K562 (cell line): ENCODE data around the gene CSRP2. TPM values are rescaled to one million over a fixed set of nuclear protein-coding genes. Genes with fewer than 3 reads are reported as not detected.

Source experiments
- ATAC-seq: fragments of 200-7000 bp; cut with Tn5 transposase; 3 replicates; pipeline ENCODE4 v1.9.1; 2020; ENCODE audit warnings: moderate library complexity
- BruUV-seq: library from RNA; stranded (reverse); fragments of 400-500 nt; replicated peaks from 2 replicates; lab custom pipeline; 2021; lab: Mats Ljungman, UMichigan
- CTCF ChIA-PET: fragments of 300-600 bp; formaldehyde crosslinking; extraction: SDS; loops from one replicate; lab custom pipeline; 2021; ENCODE audit warnings: low intra/inter-chr PET ratio; lab: Yijun Ruan, JAX
- POLR2A ChIA-PET: fragments of 300-600, 350-650 bp; sonication (Branson Sonifier 250); formaldehyde crosslinking; extraction: SDS; loops from one replicate; lab custom pipeline; 2021; ENCODE audit warnings: antibody characterized with exemption, inconsistent platforms; lab: Yijun Ruan, JAX
- DNase-seq, 4 experiments: peaks; one replicate each; pipeline versions ENCODE4 v3.0.0 to v3.0.0-alpha.2; 2011 to 2018; ENCODE audit warnings: low spot score in 3 of 4, mixed read lengths in 3 of 4; ENCODE audit errors: extremely low read depth in 1 of 4
- FAIRE-seq: peaks from 2 replicates; lab custom pipeline; 2011; peaks lifted over from hg19 to GRCh38; lab: Jason Lieb, UNC
- H2AFZ ChIP-seq: 2 replicates; pipeline ENCODE4 v1.6.0; 2011; ENCODE audit warnings: low read depth, low read length, control low read depth, inconsistent platforms
- H3K27ac ChIP-seq: fragments of 200-600 bp; 3 replicates; pipeline ENCODE4 v1.8.0; 2011; ENCODE audit warnings: low read depth, mild to moderate bottlenecking, control low read depth, inconsistent platforms, low read length, moderate library complexity, mixed read lengths; ENCODE audit errors: extremely low read depth
- H3K27me3 ChIP-seq, 2 experiments: fragments of 300-600 bp in 1 of 2; 2 replicates in 1 of 2; 3 replicates in 1 of 2; pipeline versions ENCODE4 v1.6.0 to v1.8.0; 2011; ENCODE audit warnings: inconsistent platforms in 2 of 2, low read length in 2 of 2, mild to moderate bottlenecking in 1 of 2, mixed read lengths in 1 of 2, moderate library complexity in 1 of 2; ENCODE audit not compliant: control insufficient read depth in 2 of 2, insufficient read depth in 2 of 2
- H3K36me3 ChIP-seq: fragments of 300-600 bp; 3 replicates; pipeline ENCODE4 v1.8.0; 2011; ENCODE audit warnings: mild to moderate bottlenecking, low read length, inconsistent platforms; ENCODE audit not compliant: control insufficient read depth, insufficient read depth
- H3K4me1 ChIP-seq, 2 experiments: fragments of 200-600 bp in 1 of 2; replicated peaks in 1 of 2; 2 replicates in 1 of 2; 3 replicates in 1 of 2; pipeline versions ENCODE4 v1.5.1 to v1.8.0; 2011; ENCODE audit warnings: inconsistent platforms in 2 of 2, low read length in 2 of 2, mild to moderate bottlenecking in 1 of 2, mixed read lengths in 1 of 2, moderate library complexity in 1 of 2; ENCODE audit not compliant: control insufficient read depth in 2 of 2, insufficient read depth in 2 of 2
- H3K4me2 ChIP-seq: 2 replicates; pipeline ENCODE4 v1.6.1; 2011; ENCODE audit warnings: low read length, control low read depth, inconsistent platforms, mixed read lengths; ENCODE audit not compliant: insufficient read depth
- H3K4me3 ChIP-seq: fragments of 200-600 bp; sonication (generic), shearing (Covaris generic); 2 replicates; pipeline ENCODE4 v1.5.1; 2016; ENCODE audit warnings: control low read depth, inconsistent platforms
- H3K79me2 ChIP-seq: fragments of 200-600 bp; 3 replicates; pipeline ENCODE4 v1.8.0; 2011; ENCODE audit warnings: low read length, inconsistent platforms; ENCODE audit not compliant: control insufficient read depth, insufficient read depth
- H3K9ac ChIP-seq, 2 experiments: 2 replicates each; pipeline versions ENCODE4 v1.6.0 to v1.6.1; 2011; ENCODE audit warnings: low read depth in 2 of 2, low read length in 2 of 2, control low read depth in 1 of 2, inconsistent platforms in 1 of 2, mild to moderate bottlenecking in 1 of 2, mixed read lengths in 1 of 2; ENCODE audit not compliant: insufficient read depth in 1 of 2
- H3K9me1 ChIP-seq: one replicate; pipeline ENCODE4 v1.6.0; 2011; ENCODE audit warnings: inconsistent platforms, mild to moderate bottlenecking, low read length, moderate library complexity; ENCODE audit not compliant: control insufficient read depth, insufficient read depth
- H3K9me3 ChIP-seq: replicated peaks from 2 replicates; pipeline ENCODE4 v1.5.1; 2011; ENCODE audit warnings: low read depth, low read length, inconsistent platforms; ENCODE audit not compliant: control insufficient read depth, insufficient read depth
- H4K20me1 ChIP-seq: replicated peaks from 2 replicates; pipeline ENCODE4 v1.6.1; 2011; ENCODE audit warnings: low read length, inconsistent platforms, mixed read lengths; ENCODE audit not compliant: control insufficient read depth, insufficient read depth
- CBX3 ChIP-seq, 2 experiments: IDR thresholded peaks; 1 replicate in 1 of 2; 2 replicates in 1 of 2; pipeline ENCODE4 v1.6.1; 2012; ENCODE audit warnings: inconsistent platforms in 2 of 2, low read length in 2 of 2, borderline replicate concordance in 1 of 2, control low read depth in 1 of 2
- CCNT2 ChIP-seq: IDR thresholded peaks from 2 replicates; pipeline ENCODE4 v1.6.1; 2011; ENCODE audit warnings: borderline replicate concordance, low read depth, mild to moderate bottlenecking, moderate library complexity, mixed read lengths, low read length; ENCODE audit not compliant: insufficient read length; ENCODE audit errors: extremely low read depth
- ESRRB ChIP-seq: fragments of 250-450 bp; sonication (Bioruptor Pico); IDR thresholded peaks from 2 replicates; pipeline ENCODE4 v1.5.0; 2020; ENCODE audit warnings: mild to moderate bottlenecking, moderate library complexity, borderline replicate concordance
- GABPB1 ChIP-seq: sonication (generic); formaldehyde crosslinking; IDR thresholded peaks from 2 replicates; pipeline ENCODE4 v1.8.0; 2022; ENCODE audit warnings: mild to moderate bottlenecking, missing genetic modification reagents
- HCFC1 ChIP-seq: IDR thresholded peaks from 2 replicates; pipeline ENCODE4 v1.6.1; 2012; ENCODE audit warnings: low read depth, low read length, improper control_type of control experiment
- MAFK ChIP-seq: IDR thresholded peaks from 2 replicates; pipeline ENCODE4 v1.6.1; 2011; ENCODE audit warnings: low read length, improper control_type of control experiment
- MXI1 ChIP-seq: IDR thresholded peaks from 2 replicates; pipeline ENCODE4 v1.6.1; 2011; ENCODE audit warnings: low read depth, mild to moderate bottlenecking, improper control_type of control experiment, low read length
- SIN3B ChIP-seq: fragments of 450-650 bp; IDR thresholded peaks from 2 replicates; pipeline ENCODE4 v1.6.1; 2017; ENCODE audit warnings: low read depth, mild to moderate bottlenecking, moderate library complexity
- SMARCA4 ChIP-seq: fragments of 450-650 bp; IDR thresholded peaks from 2 replicates; pipeline ENCODE4 v1.6.1; 2016
- STAT5B ChIP-seq: fragments of 250-450 bp; sonication (Bioruptor Pico); IDR thresholded peaks from 2 replicates; pipeline ENCODE4 v1.8.0; 2021; ENCODE audit warnings: mild to moderate bottlenecking, inconsistent platforms
- ZNF354B ChIP-seq: fragments of 250-450 bp; sonication (Bioruptor Pico); IDR thresholded peaks from 2 replicates; pipeline ENCODE4 v1.4.0; 2020
- WGBS: fragments of 100-300 bp; shearing (Covaris generic); methylation state at CpG from one replicate; pipeline ENCODE4 v1.1.6; 2016; ENCODE audit warnings: low coverage, mixed read lengths; ENCODE audit not compliant: insufficient coverage; ENCODE audit errors: missing lambda C conversion rate; 5-methylcytosine and 5-hydroxymethylcytosine counted together
- in situ Hi-C: fragments of 300-500 bp; cut with MboI; formaldehyde crosslinking; loops from 4 replicates; pipeline ENCODE4 v1.15.0; 2018; ENCODE audit warnings: inconsistent platforms, mixed read lengths
- intact Hi-C: fragments of 100-400 bp; cut with micrococcal nuclease; formaldehyde crosslinking; loops from 2 replicates; pipeline ENCODE4 v1.14.2; 2022
- polyA plus RNA-seq, 8 experiments: library from polyadenylated mRNA; depleted of rRNA in 4 of 8; stranded (reverse) in 5 of 8; unstranded in 3 of 8; fragments of >200 nt; fragmentation: Nextera tagmentation in 2 of 8; fragmentation: Illumina TruSeq in 1 of 8; extraction: Ambion mirVana in 2 of 8; extraction: Trizol in 1 of 8; gene quantifications; 2 replicates each; pipeline versions ENCODE4 v1.2.1 to v1.2.3, GENCODE V29; 2011 to 2014; ENCODE audit warnings: inconsistent platforms in 1 of 8, missing spikeins in 1 of 8
- total RNA-seq, 7 experiments: library from RNA; depleted of rRNA in 6 of 7; stranded (reverse); fragments of >200 nt in 6 of 7; fragmentation: Illumina TruSeq in 2 of 7; extraction: Trizol in 2 of 7; gene quantifications; 2 replicates each; pipeline versions ENCODE4 v1.2.1 to v1.2.3, GENCODE V29; 2011 to 2021; ENCODE audit warnings: low replicate concordance in 1 of 7
- TF ChIP-seq, protein P1 (sequence below): fragments of 250-450 bp; sonication (Bioruptor Pico); IDR thresholded peaks from 2 replicates; pipeline ENCODE4 v1.4.0; 2020; ENCODE audit warnings: mild to moderate bottlenecking, moderate library complexity
- TF ChIP-seq, protein P2 (sequence below), 3 experiments: IDR thresholded peaks in 2 of 3; conservative IDR thresholded peaks in 1 of 3; 2 replicates each; pipeline ENCODE4 v1.5.1; 2011 to 2012; ENCODE audit warnings: low read length in 3 of 3, mild to moderate bottlenecking in 3 of 3, control low read depth in 2 of 3, improper control_type of control experiment in 1 of 3, inconsistent platforms in 1 of 3, low read depth in 1 of 3, mixed read lengths in 1 of 3, moderate library complexity in 1 of 3; ENCODE audit not compliant: insufficient read depth in 2 of 3

Gene CSRP2
- total and polyA plus RNA-seq, 9 of the 15 experiments (the other 6 are each of a cell fraction or from before 2014, with no cell fraction given): 0.32 to 6.2 (median 2.3) TPM

DNA sequence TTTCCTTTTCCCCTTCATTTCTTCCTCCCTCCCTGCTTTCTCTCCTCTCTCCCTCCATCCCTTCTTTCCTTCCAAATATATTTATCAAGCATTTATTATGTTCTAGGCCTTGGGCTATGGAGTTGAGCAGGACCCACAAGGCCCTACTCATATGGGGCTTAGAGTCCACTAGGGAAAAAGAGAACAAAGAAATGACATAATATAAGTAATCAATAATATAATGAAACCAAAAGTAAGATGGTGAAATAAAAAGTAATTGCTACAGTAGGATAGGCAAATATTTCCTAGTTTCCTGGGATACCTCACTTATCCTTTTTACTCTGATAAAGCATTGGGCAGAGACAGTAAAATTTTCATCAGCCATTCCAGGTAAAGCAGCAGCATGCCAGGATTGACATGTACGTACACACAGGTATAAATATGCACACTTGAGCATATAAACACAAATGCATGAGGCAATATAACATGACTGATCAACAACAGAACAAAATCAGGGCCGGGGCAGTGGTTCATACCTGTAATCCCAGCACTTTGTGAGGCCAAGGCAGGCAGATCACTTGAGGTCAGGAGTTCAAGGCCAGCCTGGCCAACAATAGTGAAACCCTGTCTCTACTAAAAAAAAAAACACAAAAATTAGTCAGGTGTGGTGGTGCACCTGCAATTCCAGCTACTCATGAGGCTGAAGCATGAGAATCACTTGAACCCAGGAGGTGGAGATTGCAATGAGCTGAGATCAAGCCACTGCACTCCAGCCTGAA is 35.5 kb upstream of the CSRP2 start:
- in situ Hi-C loops (no loop called here), intact Hi-C loops (no loop called here)
- POLR2A ChIA-PET: no interaction called here
- ATAC-seq (no peak), FAIRE-seq (no peak), DNase-seq (no peak)
- Histone ChIP-seq H3K9ac (no peak overlapping the region), H3K27ac (no peak overlapping the region), H3K9me1 (no peaks in the 10 kb centered on the region), H3K27me3 (no peaks in the 10 kb centered on the region), H3K4me3 (no peak overlapping the region), H3K4me1 (no peaks in the 10 kb centered on the region), H4K20me1 (no peaks in the 10 kb centered on the region), H3K79me2 (no peaks in the 10 kb centered on the region), H3K4me2 (no peak overlapping the region), H3K36me3 (no peaks in the 10 kb centered on the region), H3K9me3 (no peaks in the 10 kb centered on the region), H2AFZ (no peak overlapping the region)
- WGBS: 0% methylated on average over 2 of the region's 2 CpGs
- no TSS peak for BruUV-seq
- CTCF ChIA-PET: no interaction called here
- TF ChIP-seq, protein P1, sequence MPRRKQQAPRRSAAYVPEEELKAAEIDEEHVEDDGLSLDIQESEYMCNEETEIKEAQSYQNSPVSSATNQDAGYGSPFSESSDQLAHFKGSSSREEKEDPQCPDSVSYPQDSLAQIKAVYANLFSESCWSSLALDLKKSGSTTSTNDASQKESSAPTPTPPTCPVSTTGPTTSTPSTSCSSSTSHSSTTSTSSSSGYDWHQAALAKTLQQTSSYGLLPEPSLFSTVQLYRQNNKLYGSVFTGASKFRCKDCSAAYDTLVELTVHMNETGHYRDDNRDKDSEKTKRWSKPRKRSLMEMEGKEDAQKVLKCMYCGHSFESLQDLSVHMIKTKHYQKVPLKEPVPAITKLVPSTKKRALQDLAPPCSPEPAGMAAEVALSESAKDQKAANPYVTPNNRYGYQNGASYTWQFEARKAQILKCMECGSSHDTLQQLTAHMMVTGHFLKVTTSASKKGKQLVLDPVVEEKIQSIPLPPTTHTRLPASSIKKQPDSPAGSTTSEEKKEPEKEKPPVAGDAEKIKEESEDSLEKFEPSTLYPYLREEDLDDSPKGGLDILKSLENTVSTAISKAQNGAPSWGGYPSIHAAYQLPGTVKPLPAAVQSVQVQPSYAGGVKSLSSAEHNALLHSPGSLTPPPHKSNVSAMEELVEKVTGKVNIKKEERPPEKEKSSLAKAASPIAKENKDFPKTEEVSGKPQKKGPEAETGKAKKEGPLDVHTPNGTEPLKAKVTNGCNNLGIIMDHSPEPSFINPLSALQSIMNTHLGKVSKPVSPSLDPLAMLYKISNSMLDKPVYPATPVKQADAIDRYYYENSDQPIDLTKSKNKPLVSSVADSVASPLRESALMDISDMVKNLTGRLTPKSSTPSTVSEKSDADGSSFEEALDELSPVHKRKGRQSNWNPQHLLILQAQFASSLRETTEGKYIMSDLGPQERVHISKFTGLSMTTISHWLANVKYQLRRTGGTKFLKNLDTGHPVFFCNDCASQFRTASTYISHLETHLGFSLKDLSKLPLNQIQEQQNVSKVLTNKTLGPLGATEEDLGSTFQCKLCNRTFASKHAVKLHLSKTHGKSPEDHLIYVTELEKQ (CRISPR knock-in tag): no peak
- TF ChIP-seq CBX3 (IDR thresholded peaks at IDR 0.05; ENCODE audit: borderline replicate concordance in 1 of 2, low read length in 2 of 2) (no peak), ESRRB (CRISPR knock-in tag) (no peak), HCFC1 (no peak), SIN3B (no peak), CCNT2 (no peak), MAFK (no peak), SMARCA4 (no peak), ZNF354B (CRISPR knock-in tag) (no peak), GABPB1 (CRISPR knock-in tag) (no peak), STAT5B (CRISPR knock-in tag) (no peak), MXI1 (no peak)
- TF ChIP-seq, protein P2, sequence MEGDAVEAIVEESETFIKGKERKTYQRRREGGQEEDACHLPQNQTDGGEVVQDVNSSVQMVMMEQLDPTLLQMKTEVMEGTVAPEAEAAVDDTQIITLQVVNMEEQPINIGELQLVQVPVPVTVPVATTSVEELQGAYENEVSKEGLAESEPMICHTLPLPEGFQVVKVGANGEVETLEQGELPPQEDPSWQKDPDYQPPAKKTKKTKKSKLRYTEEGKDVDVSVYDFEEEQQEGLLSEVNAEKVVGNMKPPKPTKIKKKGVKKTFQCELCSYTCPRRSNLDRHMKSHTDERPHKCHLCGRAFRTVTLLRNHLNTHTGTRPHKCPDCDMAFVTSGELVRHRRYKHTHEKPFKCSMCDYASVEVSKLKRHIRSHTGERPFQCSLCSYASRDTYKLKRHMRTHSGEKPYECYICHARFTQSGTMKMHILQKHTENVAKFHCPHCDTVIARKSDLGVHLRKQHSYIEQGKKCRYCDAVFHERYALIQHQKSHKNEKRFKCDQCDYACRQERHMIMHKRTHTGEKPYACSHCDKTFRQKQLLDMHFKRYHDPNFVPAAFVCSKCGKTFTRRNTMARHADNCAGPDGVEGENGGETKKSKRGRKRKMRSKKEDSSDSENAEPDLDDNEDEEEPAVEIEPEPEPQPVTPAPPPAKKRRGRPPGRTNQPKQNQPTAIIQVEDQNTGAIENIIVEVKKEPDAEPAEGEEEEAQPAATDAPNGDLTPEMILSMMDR (IDR thresholded peaks at IDR 0.05 in 2 of 3, conservative IDR thresholded peaks at IDR 0.05 in 1 of 3; ENCODE audit: insufficient read depth in 2 of 3, low read depth in 1 of 3, low read length in 3 of 3): no peak
